AG04450 (cell line): ENCODE results near the gene NEURL1B. TPM values are rescaled to one million over a fixed set of nuclear protein-coding genes. Genes with fewer than 3 reads are reported as not detected.
A peak's percentile ranks its signal among the peaks of the same experiment; 100 is the strongest.

ENCODE experiments used
- CTCF ChIA-PET: fragments of 300-600, 350-600 bp; formaldehyde crosslinking; extraction: SDS; loops from one replicate; lab custom pipeline; 2022; ENCODE audit warnings: antibody characterized with exemption, inconsistent platforms; lab: Charles Lee
- POLR2A ChIA-PET: fragments of 350-600 bp; formaldehyde crosslinking; extraction: SDS; loops from one replicate; lab custom pipeline; 2021; ENCODE audit warnings: antibody characterized with exemption, inconsistent platforms; lab: Yijun Ruan, JAX
- DNase-seq: peaks from one replicate; pipeline ENCODE4 v3.0.0-alpha.2; 2011; ENCODE audit warnings: low read depth, low spot score
- H3K27ac ChIP-seq: one replicate; pipeline ENCODE4 v1.5.1; 2012; ENCODE audit warnings: low read depth, low read length, control low read depth
- H3K27me3 ChIP-seq: one replicate; pipeline ENCODE4 v1.6.0; 2012; ENCODE audit warnings: low read length; ENCODE audit not compliant: control insufficient read depth, insufficient read depth
- H3K4me3 ChIP-seq: 2 replicates; pipeline ENCODE4 v1.5.1; 2011; ENCODE audit warnings: mild to moderate bottlenecking, low read depth, low read length, control low read depth
- H3K9me3 ChIP-seq: 2 replicates; pipeline ENCODE4 v1.5.1; 2012; ENCODE audit warnings: low read length; ENCODE audit not compliant: control insufficient read depth, insufficient read depth
- polyA plus RNA-seq: library from polyadenylated mRNA; depleted of rRNA; stranded (reverse); fragments of >200 nt; gene quantifications from 2 replicates; pipeline ENCODE4 v1.2.3, GENCODE V29; 2011
- TF ChIP-seq, protein P1 (sequence below): IDR thresholded peaks from 2 replicates; pipeline ENCODE4 v1.5.1; 2011; ENCODE audit warnings: low read depth, low read length, control low read depth, inconsistent platforms

Gene NEURL1B
- polyA plus RNA-seq, 1 experiment = 1.8 TPM

DNA sequence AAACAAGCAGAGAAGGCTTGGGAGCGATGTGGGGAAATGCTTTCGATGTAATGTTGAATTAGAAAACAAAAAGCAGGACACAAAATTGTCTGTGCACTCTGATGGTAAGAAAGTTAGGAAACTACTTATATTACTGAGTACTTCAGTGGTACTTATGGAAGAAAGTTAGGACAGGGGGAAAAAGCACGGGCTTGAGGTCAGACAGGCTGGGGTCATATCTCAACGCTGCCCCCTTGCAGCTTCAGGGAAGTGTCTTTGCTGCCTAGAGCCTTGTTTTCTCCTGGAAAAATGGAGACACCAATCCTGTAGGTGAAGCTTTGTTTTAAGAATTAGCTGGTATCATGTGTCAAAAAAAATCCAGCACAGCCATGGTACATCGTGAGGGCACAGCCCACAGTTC, 23.0 kb downstream of the NEURL1B start:
- POLR2A ChIA-PET = no interaction called here

DNA sequence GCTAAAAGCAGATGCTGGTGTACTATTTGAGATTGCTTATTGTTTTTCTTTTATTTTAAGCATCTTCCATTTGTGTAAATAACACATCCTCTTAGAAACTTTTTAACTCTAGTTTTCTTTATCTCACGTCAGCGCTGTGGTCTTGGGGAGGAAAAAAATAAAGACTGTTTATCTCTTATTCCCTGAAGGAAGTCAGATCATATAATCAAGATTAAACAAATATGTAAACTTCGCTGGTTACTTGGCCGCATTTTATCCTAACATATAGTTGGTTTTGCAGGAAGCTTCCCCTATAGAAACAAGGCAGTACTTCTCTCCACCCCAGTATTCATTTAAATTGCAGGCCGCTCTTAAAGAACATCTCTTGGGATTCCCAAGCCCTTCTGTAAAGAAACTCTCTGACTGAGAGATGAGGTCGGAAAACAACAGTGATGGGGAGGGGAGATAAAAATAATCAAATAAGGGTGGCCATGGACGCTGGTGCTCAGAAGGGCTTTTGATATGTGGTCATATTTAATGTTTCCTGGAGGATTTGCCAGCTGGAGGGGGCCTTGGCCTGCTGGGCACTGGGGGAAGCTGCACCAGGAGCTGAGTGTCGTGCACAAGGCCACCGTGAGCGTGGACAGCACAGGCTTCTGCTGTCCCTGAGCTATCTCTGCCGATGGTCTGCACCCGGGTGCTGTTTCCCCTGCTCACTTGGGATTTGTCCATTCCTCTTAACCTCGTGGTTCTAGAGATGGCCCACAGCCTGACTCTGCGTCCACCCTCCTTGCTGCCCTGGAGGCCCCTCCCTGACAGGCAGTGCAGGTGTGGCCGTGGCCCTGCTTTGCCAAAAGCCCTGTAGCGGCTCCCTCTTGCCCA, 23.8 kb downstream of the NEURL1B start:
- CTCF ChIA-PET = interaction anchor here (0.6 to 1.6 kb wide), 2 partner anchors 185 to 751 kb away, joined by 3 read pairs; no protein-coding TSS in a partner anchor
- TF ChIP-seq, protein P1, sequence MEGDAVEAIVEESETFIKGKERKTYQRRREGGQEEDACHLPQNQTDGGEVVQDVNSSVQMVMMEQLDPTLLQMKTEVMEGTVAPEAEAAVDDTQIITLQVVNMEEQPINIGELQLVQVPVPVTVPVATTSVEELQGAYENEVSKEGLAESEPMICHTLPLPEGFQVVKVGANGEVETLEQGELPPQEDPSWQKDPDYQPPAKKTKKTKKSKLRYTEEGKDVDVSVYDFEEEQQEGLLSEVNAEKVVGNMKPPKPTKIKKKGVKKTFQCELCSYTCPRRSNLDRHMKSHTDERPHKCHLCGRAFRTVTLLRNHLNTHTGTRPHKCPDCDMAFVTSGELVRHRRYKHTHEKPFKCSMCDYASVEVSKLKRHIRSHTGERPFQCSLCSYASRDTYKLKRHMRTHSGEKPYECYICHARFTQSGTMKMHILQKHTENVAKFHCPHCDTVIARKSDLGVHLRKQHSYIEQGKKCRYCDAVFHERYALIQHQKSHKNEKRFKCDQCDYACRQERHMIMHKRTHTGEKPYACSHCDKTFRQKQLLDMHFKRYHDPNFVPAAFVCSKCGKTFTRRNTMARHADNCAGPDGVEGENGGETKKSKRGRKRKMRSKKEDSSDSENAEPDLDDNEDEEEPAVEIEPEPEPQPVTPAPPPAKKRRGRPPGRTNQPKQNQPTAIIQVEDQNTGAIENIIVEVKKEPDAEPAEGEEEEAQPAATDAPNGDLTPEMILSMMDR = no peak
- no peak for DNase-seq
- no peaks in the 10 kb centered on the region for H3K9me3 ChIP-seq
- H3K27ac ChIP-seq = peak overlapping the region; percentile 39
- no peak overlapping the region for H3K4me3 ChIP-seq
- POLR2A ChIA-PET = interaction anchor here (0.6 kb wide), 1 partner anchor 378 kb away, joined by 3 read pairs; no protein-coding TSS in a partner anchor
- H3K27me3 ChIP-seq = no peaks in the 10 kb centered on the region

More for the DNA sequence above, 23.0 kb downstream of the NEURL1B start:
- TF ChIP-seq, protein P1 = no peak
- no peak overlapping the region for H3K4me3 ChIP-seq
- H3K9me3 ChIP-seq = no peaks in the 10 kb centered on the region
- CTCF ChIA-PET = interaction anchor here (0.6 to 1.6 kb wide), 2 partner anchors 184 to 750 kb away, joined by 3 read pairs; no protein-coding TSS in a partner anchor
- no peak overlapping the region for H3K27ac ChIP-seq
- no peaks in the 10 kb centered on the region for H3K27me3 ChIP-seq
- no peak for DNase-seq

DNA sequence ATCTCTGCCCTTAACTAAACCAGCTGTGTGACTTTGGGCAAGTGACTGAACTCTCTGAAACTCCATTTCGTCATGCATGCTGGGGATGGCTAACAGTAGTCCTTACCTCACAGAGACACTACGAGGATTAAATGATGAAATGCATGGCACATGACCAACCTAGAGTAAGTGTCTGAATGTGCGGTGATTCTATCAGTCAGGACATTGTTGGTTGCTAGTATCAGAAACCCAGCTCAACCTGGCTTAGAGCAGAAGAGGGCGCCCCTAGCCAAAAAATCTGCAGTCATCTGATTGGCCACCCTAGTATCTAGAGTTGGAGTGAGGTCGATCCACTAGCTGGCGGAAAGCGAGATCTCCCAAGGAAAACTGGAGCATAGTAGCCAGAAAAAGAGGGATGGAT, 25.2 kb downstream of the NEURL1B start:
- Histone ChIP-seq H3K27me3 (no peaks in the 10 kb centered on the region), H3K27ac (no peak overlapping the region), H3K4me3 (no peak overlapping the region), H3K9me3 (no peaks in the 10 kb centered on the region)
- TF ChIP-seq, protein P1 = no peak
- no peak for DNase-seq
- POLR2A ChIA-PET = no interaction called here
- CTCF ChIA-PET = interaction anchor here (1.0 kb wide), 1 partner anchor 32 kb away, joined by 3 read pairs; no protein-coding TSS in a partner anchor

DNA sequence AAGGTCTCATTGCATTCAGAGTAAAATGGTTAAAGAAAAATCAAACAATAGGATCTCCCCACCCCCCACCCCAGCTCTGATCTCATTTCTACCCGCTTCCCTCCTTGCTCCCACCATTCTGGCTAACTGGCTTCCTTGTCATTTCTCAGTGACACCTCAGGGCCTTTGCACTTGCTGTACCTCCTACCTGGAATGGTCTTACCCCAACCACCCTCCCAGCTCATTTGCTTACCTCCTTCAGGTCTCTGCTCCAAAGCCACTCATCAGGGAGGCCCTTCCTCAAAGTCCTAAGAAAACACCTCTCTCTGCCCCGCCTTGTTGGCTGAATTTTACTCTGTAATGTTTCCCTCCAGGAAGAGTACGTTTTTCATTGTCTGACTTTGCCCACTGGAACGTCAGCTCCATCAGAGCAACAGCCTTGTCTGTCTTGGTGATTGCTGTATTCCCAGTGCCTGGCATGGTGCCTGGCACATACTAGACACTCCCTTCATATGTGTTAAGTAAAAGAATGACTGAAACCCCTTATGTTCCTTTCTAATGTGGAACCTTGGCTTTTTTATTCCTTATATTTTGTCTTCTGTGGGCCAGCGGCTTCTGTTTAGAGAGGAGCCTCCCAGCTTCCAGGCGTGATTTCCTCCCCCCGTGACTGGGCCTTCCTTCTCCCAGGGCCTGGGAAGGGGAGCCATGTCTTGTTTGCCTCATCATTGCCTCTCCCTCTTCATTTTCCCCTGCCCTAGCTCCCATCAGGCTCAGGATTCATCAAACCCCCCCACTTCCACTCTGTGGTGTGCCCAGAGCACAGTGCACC, 26.9 kb downstream of the NEURL1B start:
- no peak for DNase-seq
- no peaks in the 10 kb centered on the region for H3K9me3 ChIP-seq
- no peak overlapping the region for H3K27ac ChIP-seq
- ChIA-PET POLR2A (no interaction called here), CTCF (interaction anchor here (0.5 kb wide), 2 partner anchors 206 to 291 kb away, joined by 3 read pairs; no protein-coding TSS in a partner anchor)
- H3K4me3 ChIP-seq = no peak overlapping the region
- TF ChIP-seq, protein P1 = no peak
- H3K27me3 ChIP-seq = no peaks in the 10 kb centered on the region
